ENCODE data around the gene SIGLEC11. TPM values are rescaled to one million over a fixed set of nuclear protein-coding genes. Genes with fewer than 3 reads are reported as not detected.
A peak's percentile ranks its signal among the peaks of the same experiment; 100 is the strongest.

The SIGLEC11 gene
- polyA plus RNA-seq, 2 of the 4 experiments (the other 2 are of a cell fraction), result not detected

- peak; percentile 32; the same call in 1 of the 2 replicates for TF ChIP-seq USF2 (IDR thresholded peaks at IDR 0.05)
- no peak for TF ChIP-seq RFX5 (IDR thresholded peaks at IDR 0.05)
- TF ChIP-seq MAX (IDR thresholded peaks at IDR 0.05), result peak; percentile 98
- no peak for TF ChIP-seq EHMT2 (IDR thresholded peaks at IDR 0.05; ENCODE audit: low read depth)
Observed at GRCh38 chr19:49929611-49930482, 31.1 kb downstream of the SIGLEC11 start (continued).

- WGBS (ENCODE audit: missing lambda C conversion rate), result 1% methylated on average over 41 of the region's 48 CpGs
- peak; percentile 67 to 78 for ATAC-seq
- peaks cover 22% of the 10 kb centered on the region for H3K4me1 ChIP-seq
- CTCF ChIA-PET, result interaction anchor here (0.6 to 3.9 kb wide), 6 partner anchors 9 to 48 kb away, joined by 3 to 26 read pairs (median 4); no protein-coding TSS in a partner anchor
- no peaks in the 10 kb centered on the region for H3K9me3 ChIP-seq
- peak; percentile 92 to 99 for DNase-seq (ENCODE audit: low read depth in 1 of 2, low spot score in 1 of 2)
- POLR2A ChIA-PET, result interaction anchor here (0.6 to 2.6 kb wide), 23 partner anchors 8 to 400 kb away, joined by 3 to 30 read pairs (median 4); partner anchors contain the start of genes AKT1S1, AP2A1, FUZ and KCNC3
- peak within 1 kb of the TSS; percentile 82 for H3K4me2 ChIP-seq
- peak within 1 kb of the TSS; percentile 70 for H3K4me3 ChIP-seq
- FAIRE-seq, result peak; percentile 83
- peak within 1 kb of the TSS; percentile 95 to 96 for H3K27ac ChIP-seq
- TF ChIP-seq JUNB (IDR thresholded peaks at IDR 0.05) (no peak), JUN (IDR thresholded peaks at IDR 0.05) (peak; percentile 68 to 81; a peak in 2 of 5 replicates), ZC3H11A (IDR thresholded peaks at IDR 0.05) (0 out of 2 replicates have a peak, but pooled peaks have one; percentile 8), KDM5A (IDR thresholded peaks at IDR 0.05) (peak; percentile 34; the same call in 1 of the 2 replicates), BCL3 (IDR thresholded peaks at IDR 0.05) (peak; percentile 62; the same call in 1 of the 3 replicates), HOXB5 (CRISPR knock-in tag; IDR thresholded peaks at IDR 0.05) (peak; percentile 48; the same call in 1 of the 2 replicates), RFX5 (IDR thresholded peaks at IDR 0.05) (peak; percentile 34; the same call in 1 of the 2 replicates), SREBF2 (IDR thresholded peaks at IDR 0.05) (no peak), ZFP36 (IDR thresholded peaks at IDR 0.05; ENCODE audit: borderline replicate concordance, partially characterized antibody) (peak; percentile 11), MAX (IDR thresholded peaks at IDR 0.05) (peak; percentile 100), RARB (CRISPR knock-in tag; IDR thresholded peaks at IDR 0.05) (0 out of 2 replicates have a peak, but pooled peaks have one; percentile 51), HMGXB4 (CRISPR knock-in tag; IDR thresholded peaks at IDR 0.05; ENCODE audit: borderline replicate concordance) (peak; percentile 72; the same call in 1 of the 2 replicates), FOSB (CRISPR knock-in tag; IDR thresholded peaks at IDR 0.05) (no peak), E2F6 (IDR thresholded peaks at IDR 0.05; ENCODE audit: borderline replicate concordance, low read depth) (peak; percentile 100), FOSL2 (IDR thresholded peaks at IDR 0.05) (no peak), FOSL2 (CRISPR knock-in tag; IDR thresholded peaks at IDR 0.05) (0 out of 2 replicates have a peak, but pooled peaks have one; percentile 34), POLR2A (IDR thresholded peaks at IDR 0.05; ENCODE audit: low read length) (peak; percentile 42; the same call in 1 of the 2 replicates), HOXB13 (CRISPR knock-in tag; IDR thresholded peaks at IDR 0.05; ENCODE audit: low read depth) (peak; percentile 70; the same call in 1 of the 2 replicates), EHF (CRISPR knock-in tag; IDR thresholded peaks at IDR 0.05) (no peak), PHF8 (IDR thresholded peaks at IDR 0.05; ENCODE audit: borderline replicate concordance, low read depth) (peak; percentile 88), POLR2AphosphoS2 (conservative IDR thresholded peaks at IDR 0.05; ENCODE audit: low read length) (no peak), MAZ (IDR thresholded peaks at IDR 0.05; ENCODE audit: borderline replicate concordance, low read depth, low read length) (peak; percentile 23; the same call in 1 of the 2 replicates), PBX3 (IDR thresholded peaks at IDR 0.05) (0 out of 2 replicates have a peak, but pooled peaks have one; percentile 30), CHD2 (IDR thresholded peaks at IDR 0.05; ENCODE audit: low read length, partially characterized antibody) (peak; percentile 40), TFCP2L1 (CRISPR knock-in tag; IDR thresholded peaks at IDR 0.05) (peak; percentile 81; the same call in 1 of the 2 replicates), CBX8 (IDR thresholded peaks at IDR 0.05) (no peak), TP53 (CRISPR knock-in tag; IDR thresholded peaks at IDR 0.05) (peak; percentile 71; the same call in 1 of the 2 replicates)
Observed at GRCh38 chr19:49929121-49929610, 31.8 kb downstream of the SIGLEC11 start, which contains the start of the genes ATF5 and NUP62. TSS of gene ATF5 (plus strand) at chr19:49929205. CDS start at chr19:49930851, 1,646 bp downstream. TSS of gene NUP62 (minus strand) at chr19:49929504. CDS start at chr19:49909807, 19,697 bp downstream.

Data from A549 (cell line).